Transverse colon (tissue), 4 donors: Measurements from ENCODE around the gene RAP1GAP2.

ENCODE experiments used
- CTCF ChIP-seq, 5 experiments: fragments of 200-600 bp in 3 of 5; fragments of 450-650 bp in 2 of 5; sonication (generic) in 3 of 5; IDR thresholded peaks; 1 replicate in 2 of 5; 2 replicates in 3 of 5; pipeline ENCODE4 v1.5.1; 2016 to 2017; ENCODE audit warnings: antibody characterized with exemption in 5 of 5, inconsistent platforms in 3 of 5, mild to moderate bottlenecking in 2 of 5, moderate library complexity in 1 of 5
- EP300 ChIP-seq: sonication (generic); formaldehyde crosslinking; IDR thresholded peaks from one replicate; pipeline ENCODE4 v1.6.1; 2017; ENCODE audit warnings: antibody characterized with exemption, low read depth
- POLR2AphosphoS5 ChIP-seq, 3 donors: sonication (generic); formaldehyde crosslinking; IDR thresholded peaks; one replicate each; pipeline ENCODE4 v1.6.1; 2016; ENCODE audit warnings: antibody characterized with exemption in 3 of 3

DNA sequence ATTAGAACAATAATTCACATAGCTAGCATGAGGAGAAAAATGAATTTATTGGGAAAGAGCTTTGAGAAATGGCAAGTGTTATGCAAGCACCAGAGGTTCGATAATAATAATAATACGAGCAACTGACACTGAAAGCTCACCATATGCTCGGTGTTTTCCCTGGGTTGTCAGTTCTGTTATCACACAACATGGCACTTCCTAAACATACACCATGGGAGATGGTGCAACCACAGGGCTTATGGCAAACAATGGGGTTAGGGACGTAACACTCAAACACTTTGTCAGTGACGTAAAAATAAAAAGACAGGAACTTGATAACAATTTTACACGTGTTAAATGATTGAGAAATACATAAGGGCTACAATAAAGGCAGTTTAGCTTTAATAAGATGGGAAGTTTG lies 243.5 kb downstream of the RAP1GAP2 start:
- TF ChIP-seq POLR2AphosphoS5 (IDR thresholded peaks at IDR 0.05) (no peak), CTCF (IDR thresholded peaks at IDR 0.05) (no peak), EP300 (no peak)
